OCI-LY7 (cell line): ENCODE results near the gene ERN1. TPM values are rescaled to one million over a fixed set of nuclear protein-coding genes. Genes with fewer than 3 reads are reported as not detected.

Source experiments
- BruUV-seq: library from RNA; stranded (reverse); fragments of 400-500 nt; replicated peaks from 2 replicates; lab custom pipeline; 2021; lab: Mats Ljungman, UMichigan
- CTCF ChIA-PET: fragments of 300-600 bp; sonication (Branson Sonifier 250); formaldehyde crosslinking; loops from one replicate; lab custom pipeline; 2022; ENCODE audit warnings: antibody characterized with exemption; ENCODE audit not compliant: unreplicated experiment; lab: Charles Lee
- POLR2A ChIA-PET: fragments of 300-600 bp; sonication (Branson Sonifier 250); formaldehyde crosslinking; loops from one replicate; lab custom pipeline; 2022; ENCODE audit warnings: antibody characterized with exemption; lab: Charles Lee
- DNase-seq: peaks from one replicate; pipeline ENCODE4 v3.0.0-alpha.2; 2015; ENCODE audit warnings: low spot score
- H2AFZ ChIP-seq: fragments of 200-600 bp; sonication (generic), shearing (Covaris generic); 2 replicates; pipeline ENCODE4 v1.6.1; 2014; ENCODE audit warnings: mild to moderate bottlenecking, antibody characterized with exemption, low read length, moderate library complexity
- H3K27ac ChIP-seq: fragments of 200-600 bp; sonication (generic); 2 replicates; pipeline ENCODE4 v1.5.1; 2014; ENCODE audit warnings: mixed run types, low read depth, mild to moderate bottlenecking, moderate library complexity, low read length, inconsistent platforms; ENCODE audit not compliant: poor library complexity, severe bottlenecking
- H3K36me3 ChIP-seq: fragments of 200-600 bp; sonication (generic); 2 replicates; pipeline ENCODE4 v1.6.1; 2014; ENCODE audit warnings: mild to moderate bottlenecking, antibody characterized with exemption, low read length, moderate library complexity, mixed read lengths; ENCODE audit not compliant: insufficient read depth
- H3K4me1 ChIP-seq: fragments of 200-600 bp; sonication (generic); 2 replicates; pipeline ENCODE4 v1.5.1; 2014; ENCODE audit warnings: mild to moderate bottlenecking, low read length; ENCODE audit not compliant: insufficient read depth, poor library complexity, severe bottlenecking
- H3K4me2 ChIP-seq: fragments of 200-600 bp; sonication (generic); 2 replicates; pipeline ENCODE4 v1.6.1; 2014; ENCODE audit warnings: mild to moderate bottlenecking, low read length
- H3K4me3 ChIP-seq: fragments of 200-600 bp; sonication (generic); 2 replicates; pipeline ENCODE4 v1.5.1; 2014; ENCODE audit warnings: mild to moderate bottlenecking, low read depth, low read length; ENCODE audit not compliant: poor library complexity, severe bottlenecking
- H3K79me2 ChIP-seq: fragments of 200-600 bp; sonication (generic); 2 replicates; pipeline ENCODE4 v1.6.1; 2016; ENCODE audit warnings: low read depth, mild to moderate bottlenecking, low read length, moderate library complexity, mixed read lengths; ENCODE audit not compliant: insufficient read depth
- H3K9me2 ChIP-seq: fragments of 200-600 bp; sonication (generic); 2 replicates; pipeline ENCODE4 v1.6.1; 2016; ENCODE audit warnings: mild to moderate bottlenecking, low read length, mixed read lengths; ENCODE audit not compliant: insufficient read depth
- H3K9me3 ChIP-seq: fragments of 200-600 bp; sonication (generic); 2 replicates; pipeline ENCODE4 v1.6.1; 2014; ENCODE audit warnings: mild to moderate bottlenecking, mixed run types, low read length, mixed read lengths
- H4K20me1 ChIP-seq: fragments of 200-600 bp; sonication (generic); 2 replicates; pipeline ENCODE4 v1.6.1; 2014; ENCODE audit warnings: mild to moderate bottlenecking, antibody characterized with exemption, low read length, moderate library complexity, mixed read lengths; ENCODE audit not compliant: insufficient read depth
- EZH2phosphoT487 ChIP-seq: fragments of 200-600 bp; sonication (generic); IDR thresholded peaks from 2 replicates; pipeline ENCODE4 v1.6.1; 2018; ENCODE audit warnings: low read depth, borderline replicate concordance, mild to moderate bottlenecking, mixed run types, antibody characterized with exemption, low read length, moderate library complexity, mixed read lengths
- intact Hi-C: fragments of 100-400 bp; cut with micrococcal nuclease; formaldehyde crosslinking; loops from one replicate; pipeline ENCODE4 v1.10.0; 2022; ENCODE audit not compliant: unreplicated experiment
- total RNA-seq, 2 experiments: library from RNA; depleted of rRNA in 1 of 2; stranded (reverse); fragments of >200 nt in 1 of 2; shearing (Covaris generic) in 1 of 2; gene quantifications; 2 replicates each; pipeline ENCODE4 v1.2.3, GENCODE V29; 2014 to 2022
- TF ChIP-seq, protein P1 (sequence below): fragments of 200-600 bp; sonication (generic); conservative IDR thresholded peaks from 2 replicates; pipeline ENCODE4 v1.5.1; 2014; ENCODE audit warnings: mild to moderate bottlenecking, antibody characterized with exemption, low read length, moderate library complexity, mixed read lengths

The ERN1 gene
- total RNA-seq, 2 experiments from 2014 or later: 22.0 to 70.3 TPM

GRCh38 chr17:64145375-64145750 lies 15.4 kb upstream of the ERN1 start:
- H3K36me3 ChIP-seq: peaks cover 39% of the 10 kb centered on the region
- no peak overlapping the region for H2AFZ ChIP-seq
- intact Hi-C loops: loop anchor here (5.0 to 10.0 kb wide), 2 partner anchors 267 to 401 kb away; partner anchors contain the start of gene STRADA
- TF ChIP-seq EZH2phosphoT487: no peak
- TF ChIP-seq, protein P1, sequence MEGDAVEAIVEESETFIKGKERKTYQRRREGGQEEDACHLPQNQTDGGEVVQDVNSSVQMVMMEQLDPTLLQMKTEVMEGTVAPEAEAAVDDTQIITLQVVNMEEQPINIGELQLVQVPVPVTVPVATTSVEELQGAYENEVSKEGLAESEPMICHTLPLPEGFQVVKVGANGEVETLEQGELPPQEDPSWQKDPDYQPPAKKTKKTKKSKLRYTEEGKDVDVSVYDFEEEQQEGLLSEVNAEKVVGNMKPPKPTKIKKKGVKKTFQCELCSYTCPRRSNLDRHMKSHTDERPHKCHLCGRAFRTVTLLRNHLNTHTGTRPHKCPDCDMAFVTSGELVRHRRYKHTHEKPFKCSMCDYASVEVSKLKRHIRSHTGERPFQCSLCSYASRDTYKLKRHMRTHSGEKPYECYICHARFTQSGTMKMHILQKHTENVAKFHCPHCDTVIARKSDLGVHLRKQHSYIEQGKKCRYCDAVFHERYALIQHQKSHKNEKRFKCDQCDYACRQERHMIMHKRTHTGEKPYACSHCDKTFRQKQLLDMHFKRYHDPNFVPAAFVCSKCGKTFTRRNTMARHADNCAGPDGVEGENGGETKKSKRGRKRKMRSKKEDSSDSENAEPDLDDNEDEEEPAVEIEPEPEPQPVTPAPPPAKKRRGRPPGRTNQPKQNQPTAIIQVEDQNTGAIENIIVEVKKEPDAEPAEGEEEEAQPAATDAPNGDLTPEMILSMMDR: no peak
- peaks cover 30% of the 10 kb centered on the region for H3K4me1 ChIP-seq
- H3K4me2 ChIP-seq: peak overlapping the region; percentile 96
- peaks cover 8% of the 10 kb centered on the region; the same call in 1 of the 2 replicates for H3K79me2 ChIP-seq
- no peak for DNase-seq
- POLR2A ChIA-PET: interaction anchor here (0.7 to 1.7 kb wide), 15 partner anchors 9 to 298 kb away, joined by 3 to 19 read pairs (median 3); partner anchors contain the start of gene ERN1
- H3K9me3 ChIP-seq: no peaks in the 10 kb centered on the region
- H4K20me1 ChIP-seq: no peaks in the 10 kb centered on the region
- peak overlapping the region; percentile 84 for H3K4me3 ChIP-seq
- CTCF ChIA-PET: interaction anchor here (0.6 kb wide), 2 partner anchors 114 to 524 kb away, joined by 3 to 5 read pairs; no protein-coding TSS in a partner anchor
- BruUV-seq: no TSS peak
- no peaks in the 10 kb centered on the region for H3K9me2 ChIP-seq
- peak overlapping the region; percentile 93 for H3K27ac ChIP-seq

- Histone ChIP-seq H3K79me2 (no peaks in the 10 kb centered on the region), H3K9me3 (no peaks in the 10 kb centered on the region), H3K36me3 (no peaks in the 10 kb centered on the region), H2AFZ (no peak overlapping the region), H4K20me1 (no peaks in the 10 kb centered on the region), H3K9me2 (no peaks in the 10 kb centered on the region), H3K4me2 (no peak overlapping the region), H3K4me1 (peaks cover 4% of the 10 kb centered on the region), H3K4me3 (no peak overlapping the region), H3K27ac (no peak overlapping the region)
- intact Hi-C loops: no loop called here
- no peak for DNase-seq
- ChIA-PET POLR2A (interaction anchor here (0.5 to 0.8 kb wide), 2 partner anchors 10 to 12 kb away, joined by 3 read pairs; no protein-coding TSS in a partner anchor), CTCF (no interaction called here)
- TF ChIP-seq EZH2phosphoT487: no peak
- TF ChIP-seq, protein P1: no peak
- no TSS peak for BruUV-seq
Observed at GRCh38 chr17:64139542-64139941, 9.6 kb upstream of the ERN1 start.

- POLR2A ChIA-PET: no interaction called here
- Histone ChIP-seq H3K4me2 (no peak overlapping the region), H3K79me2 (no peaks in the 10 kb centered on the region), H3K27ac (no peak overlapping the region), H4K20me1 (no peaks in the 10 kb centered on the region), H3K4me3 (no peak overlapping the region), H3K4me1 (peaks cover 5% of the 10 kb centered on the region), H3K9me3 (no peaks in the 10 kb centered on the region), H3K9me2 (no peaks in the 10 kb centered on the region), H3K36me3 (no peaks in the 10 kb centered on the region), H2AFZ (no peak overlapping the region)
- CTCF ChIA-PET: no interaction called here
- no TSS peak for BruUV-seq
- DNase-seq: no peak
- no peak for TF ChIP-seq EZH2phosphoT487
- TF ChIP-seq, protein P1: no peak
- intact Hi-C loops: no loop called here
Observed at GRCh38 chr17:64138441-64138840, 8.5 kb upstream of the ERN1 start.
